Neural crest cell (in vitro differentiated cells): Measurements from ENCODE around the gene FILIP1L. TPM values are rescaled to one million over a fixed set of nuclear protein-coding genes. Genes with fewer than 3 reads are reported as not detected.

Experiments
- DNase-seq: peaks from one replicate; pipeline ENCODE4 v3.0.0; 2021; ENCODE audit warnings: low read depth, mixed read lengths, low spot score
- H3K27ac Mint-ChIP-seq: one replicate; pipeline ENCODE4 v1.8.0; 2021; ENCODE audit warnings: mild to moderate bottlenecking, mixed read lengths; ENCODE audit not compliant: unreplicated experiment
- H3K27me3 Mint-ChIP-seq: 2 replicates; pipeline ENCODE4 v1.8.0; 2021; ENCODE audit warnings: low read depth, mild to moderate bottlenecking, mixed read lengths
- H3K36me3 Mint-ChIP-seq: 2 replicates; pipeline ENCODE4 v1.8.0; 2021; ENCODE audit warnings: low read depth, mild to moderate bottlenecking, mixed read lengths
- H3K4me1 Mint-ChIP-seq: 2 replicates; pipeline ENCODE4 v1.8.0; 2021; ENCODE audit warnings: mixed read lengths
- H3K4me3 Mint-ChIP-seq: one replicate; pipeline ENCODE4 v1.8.0; 2021; ENCODE audit warnings: mild to moderate bottlenecking, mixed read lengths
- H3K9me3 Mint-ChIP-seq: 2 replicates; pipeline ENCODE4 v1.8.0; 2021; ENCODE audit warnings: mixed read lengths
- CTCF ChIP-seq: fragments of 200-600 bp; sonication (generic); conservative IDR thresholded peaks from 2 replicates; pipeline ENCODE4 v1.5.0; 2021; ENCODE audit warnings: antibody characterized with exemption, mild to moderate bottlenecking
- total RNA-seq: library from RNA; stranded (reverse); gene quantifications from 2 replicates; pipeline ENCODE4 v1.2.1, GENCODE V29; 2021

Gene FILIP1L
- total RNA-seq, 1 donor from 2014 or later = 9.8 TPM

- peaks cover 5% of the 10 kb centered on the region for H3K9me3 Mint-ChIP-seq
Measured at GRCh38 chr3:99939876-99940275, 174.4 kb downstream of the FILIP1L start.

GRCh38 chr3:99938270-99938911 lies 175.9 kb downstream of the FILIP1L start:
- Mint-ChIP-seq H3K27ac (no peak overlapping the region), H3K27me3 (no peaks in the 10 kb centered on the region), H3K4me3 (no peak overlapping the region), H3K36me3 (no peaks in the 10 kb centered on the region), H3K4me1 (peaks cover 52% of the 10 kb centered on the region), H3K9me3 (peaks cover 5% of the 10 kb centered on the region)
- DNase-seq = no peak
- no peak for TF ChIP-seq CTCF

More at GRCh38 chr3:99939876-99940275, 174.4 kb downstream of the FILIP1L start:
- no peaks in the 10 kb centered on the region for H3K36me3 Mint-ChIP-seq
- no peaks in the 10 kb centered on the region for H3K27me3 Mint-ChIP-seq
- DNase-seq = no peak
- no peak for TF ChIP-seq CTCF
- peaks cover 52% of the 10 kb centered on the region for H3K4me1 Mint-ChIP-seq
- H3K4me3 Mint-ChIP-seq = no peak overlapping the region
- no peak overlapping the region for H3K27ac Mint-ChIP-seq

- TF ChIP-seq CTCF = no peak
- Mint-ChIP-seq H3K4me1 (peaks cover 62% of the 10 kb centered on the region), H3K4me3 (peak overlapping the region; percentile 54), H3K27me3 (no peaks in the 10 kb centered on the region), H3K9me3 (peaks cover 5% of the 10 kb centered on the region), H3K36me3 (no peaks in the 10 kb centered on the region), H3K27ac (peak overlapping the region; percentile 77)
- DNase-seq = no peak
Measured at GRCh38 chr3:99934975-99935797, 179.1 kb downstream of the FILIP1L start.

- Mint-ChIP-seq H3K36me3 (no peaks in the 10 kb centered on the region), H3K9me3 (peaks cover 5% of the 10 kb centered on the region), H3K27me3 (no peaks in the 10 kb centered on the region), H3K4me3 (no peak overlapping the region), H3K4me1 (peaks cover 62% of the 10 kb centered on the region), H3K27ac (no peak overlapping the region)
- no peak for DNase-seq
- no peak for TF ChIP-seq CTCF
Measured at GRCh38 chr3:99933971-99934750, 180.1 kb downstream of the FILIP1L start.

- H3K4me3 Mint-ChIP-seq = no peak overlapping the region
- H3K4me1 Mint-ChIP-seq = peaks cover 53% of the 10 kb centered on the region
- no peak for DNase-seq
- H3K9me3 Mint-ChIP-seq = peaks cover 5% of the 10 kb centered on the region
- no peaks in the 10 kb centered on the region for H3K27me3 Mint-ChIP-seq
- no peak for TF ChIP-seq CTCF
- no peak overlapping the region for H3K27ac Mint-ChIP-seq
- H3K36me3 Mint-ChIP-seq = no peaks in the 10 kb centered on the region
Measured at GRCh38 chr3:99931059-99931458, 183.2 kb downstream of the FILIP1L start.
